GM12875 (cell line): Measurements from ENCODE around the gene NPBWR2.
"Not testable (repeated sequence)": the region's sequence is repeated elsewhere in the genome, so short reads cannot be mapped to it uniquely, and the experiment has no call there.

Experiments
- H3K4me3 ChIP-seq: one replicate; pipeline ENCODE4 v1.5.1; 2011; ENCODE audit warnings: low read depth, low read length, control low read depth
- TF ChIP-seq, protein P1 (sequence below): IDR thresholded peaks from 2 replicates; pipeline ENCODE4 v1.5.1; 2011; ENCODE audit warnings: low read depth, mild to moderate bottlenecking, control low read depth, inconsistent platforms, low read length, moderate library complexity, borderline replicate concordance; ENCODE audit not compliant: insufficient read depth

The NPBWR2 gene

GRCh38 chr20:64136004-64136710 lies 28.8 kb upstream of the NPBWR2 start:
- TF ChIP-seq, protein P1, sequence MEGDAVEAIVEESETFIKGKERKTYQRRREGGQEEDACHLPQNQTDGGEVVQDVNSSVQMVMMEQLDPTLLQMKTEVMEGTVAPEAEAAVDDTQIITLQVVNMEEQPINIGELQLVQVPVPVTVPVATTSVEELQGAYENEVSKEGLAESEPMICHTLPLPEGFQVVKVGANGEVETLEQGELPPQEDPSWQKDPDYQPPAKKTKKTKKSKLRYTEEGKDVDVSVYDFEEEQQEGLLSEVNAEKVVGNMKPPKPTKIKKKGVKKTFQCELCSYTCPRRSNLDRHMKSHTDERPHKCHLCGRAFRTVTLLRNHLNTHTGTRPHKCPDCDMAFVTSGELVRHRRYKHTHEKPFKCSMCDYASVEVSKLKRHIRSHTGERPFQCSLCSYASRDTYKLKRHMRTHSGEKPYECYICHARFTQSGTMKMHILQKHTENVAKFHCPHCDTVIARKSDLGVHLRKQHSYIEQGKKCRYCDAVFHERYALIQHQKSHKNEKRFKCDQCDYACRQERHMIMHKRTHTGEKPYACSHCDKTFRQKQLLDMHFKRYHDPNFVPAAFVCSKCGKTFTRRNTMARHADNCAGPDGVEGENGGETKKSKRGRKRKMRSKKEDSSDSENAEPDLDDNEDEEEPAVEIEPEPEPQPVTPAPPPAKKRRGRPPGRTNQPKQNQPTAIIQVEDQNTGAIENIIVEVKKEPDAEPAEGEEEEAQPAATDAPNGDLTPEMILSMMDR: no peak

DNA sequence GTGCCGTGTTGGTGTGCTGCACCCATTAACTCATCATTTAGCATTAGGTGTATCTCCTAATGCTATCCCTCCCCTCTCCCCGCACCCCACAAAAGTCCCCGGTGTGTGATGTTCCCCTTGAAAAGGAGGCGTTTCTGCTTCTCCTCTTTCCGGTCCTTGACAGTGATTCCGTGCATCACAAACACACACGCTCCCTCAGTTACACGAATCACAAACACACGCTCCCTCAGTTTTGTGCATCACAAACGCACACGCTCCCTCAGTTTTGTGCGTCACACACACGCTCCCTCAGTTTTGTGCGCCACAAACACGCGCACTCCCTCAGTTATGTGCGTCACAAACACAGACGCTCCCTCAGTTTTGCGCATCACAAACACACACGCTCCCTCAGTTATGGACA lies 27.4 kb upstream of the NPBWR2 start:
- not testable (repeated sequence) for H3K4me3 ChIP-seq

More at GRCh38 chr20:64136004-64136710, 28.8 kb upstream of the NPBWR2 start:
- H3K4me3 ChIP-seq: no peak overlapping the region

- TF ChIP-seq, protein P1: no peak
- H3K4me3 ChIP-seq: no peak overlapping the region
Measured at GRCh38 chr20:64133951-64134407, 26.6 kb upstream of the NPBWR2 start.

DNA sequence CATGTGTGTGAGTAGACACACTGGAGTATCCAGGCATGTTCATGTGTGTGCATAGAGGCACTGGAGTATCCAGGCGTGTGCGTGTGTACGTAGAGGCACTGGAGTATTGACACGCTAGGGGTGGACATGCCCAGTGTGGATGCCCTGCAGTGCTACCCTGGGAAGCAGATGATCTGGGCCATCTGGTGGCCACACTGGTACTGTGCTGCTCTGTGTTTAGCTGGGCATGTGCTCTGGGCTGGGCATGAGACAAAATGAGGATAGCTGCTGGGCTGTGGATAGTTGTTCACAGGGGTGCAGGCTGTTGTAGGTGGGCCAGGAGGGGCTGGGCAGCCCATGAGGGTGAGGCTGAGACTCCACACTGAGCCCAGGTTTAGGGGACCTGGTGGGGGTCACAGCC lies 24.0 kb upstream of the NPBWR2 start:
- TF ChIP-seq, protein P1: 0 out of 2 replicates have a peak, but pooled peaks have one; percentile 6
- H3K4me3 ChIP-seq: no peak overlapping the region

DNA sequence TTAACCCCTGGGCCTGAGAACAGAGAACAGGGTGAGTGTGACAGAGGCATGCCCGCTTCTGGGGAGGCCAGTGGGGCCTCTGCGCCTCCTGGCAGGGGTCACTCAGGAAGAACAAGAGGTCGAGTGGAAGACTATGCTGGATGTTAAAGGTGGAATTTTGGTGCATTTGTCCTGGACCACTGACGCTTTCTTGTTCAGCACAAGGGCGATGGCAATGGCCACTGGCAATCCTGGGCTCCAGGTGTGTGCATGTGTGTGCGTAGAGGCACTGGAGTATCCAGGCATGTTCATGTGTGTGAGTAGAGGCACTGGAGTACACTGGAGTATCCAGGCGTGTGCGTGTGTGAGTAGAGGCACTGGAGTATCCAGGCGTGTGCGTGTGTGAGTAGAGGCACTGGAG lies 23.5 kb upstream of the NPBWR2 start:
- H3K4me3 ChIP-seq: no peak overlapping the region
- TF ChIP-seq, protein P1: no peak

GRCh38 chr20:64130271-64130670 lies 22.9 kb upstream of the NPBWR2 start:
- no peak overlapping the region for H3K4me3 ChIP-seq
- TF ChIP-seq, protein P1: no peak

- no peak overlapping the region for H3K4me3 ChIP-seq
- TF ChIP-seq, protein P1: no peak
Measured at GRCh38 chr20:64129146-64129782, 21.9 kb upstream of the NPBWR2 start.

DNA sequence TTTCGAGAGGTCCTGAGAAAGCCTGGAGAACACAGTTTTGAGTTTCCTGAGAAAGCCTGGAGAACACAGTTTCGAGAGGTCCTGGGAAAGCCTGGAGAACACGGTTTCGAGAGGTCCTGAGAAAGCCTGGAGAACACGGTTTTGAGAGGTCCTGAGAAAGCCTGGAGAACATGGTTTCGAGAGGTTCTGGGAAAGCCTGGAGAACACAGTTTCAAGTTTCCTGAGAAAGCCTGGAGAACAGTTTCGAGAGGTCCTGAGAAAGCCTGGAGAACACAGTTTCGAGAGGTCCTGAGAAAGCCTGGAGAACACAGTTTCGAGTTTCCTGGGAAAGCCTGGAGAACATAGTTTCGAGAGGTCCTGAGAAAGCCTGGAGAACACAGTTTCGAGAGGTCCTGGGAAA lies 16.2 kb upstream of the NPBWR2 start:
- not testable (repeated sequence) for H3K4me3 ChIP-seq

GRCh38 chr20:64122927-64123326 lies 15.6 kb upstream of the NPBWR2 start:
- H3K4me3 ChIP-seq: not testable (repeated sequence)
